ENCODE results near the gene ZBTB40. TPM values are rescaled to one million over a fixed set of nuclear protein-coding genes. Genes with fewer than 3 reads are reported as not detected.
A peak's percentile ranks its signal among the peaks of the same experiment; 100 is the strongest.

Gene ZBTB40
- total RNA-seq, 1 donor from 2014 or later: 25.8 TPM

- DNase-seq (ENCODE audit: low spot score): no peak
- ATAC-seq: no peak
- intact Hi-C loops (cut with DNase I): no loop called here
These were observed 70.0 kb downstream of the ZBTB40 start for GRCh38 chr1:22521692-22522091.

GRCh38 chr1:22522221-22522743 lies 70.6 kb downstream of the ZBTB40 start:
- intact Hi-C loops (cut with DNase I): no loop called here
- DNase-seq (ENCODE audit: low spot score) (no peak), ATAC-seq (no peak)

DNA sequence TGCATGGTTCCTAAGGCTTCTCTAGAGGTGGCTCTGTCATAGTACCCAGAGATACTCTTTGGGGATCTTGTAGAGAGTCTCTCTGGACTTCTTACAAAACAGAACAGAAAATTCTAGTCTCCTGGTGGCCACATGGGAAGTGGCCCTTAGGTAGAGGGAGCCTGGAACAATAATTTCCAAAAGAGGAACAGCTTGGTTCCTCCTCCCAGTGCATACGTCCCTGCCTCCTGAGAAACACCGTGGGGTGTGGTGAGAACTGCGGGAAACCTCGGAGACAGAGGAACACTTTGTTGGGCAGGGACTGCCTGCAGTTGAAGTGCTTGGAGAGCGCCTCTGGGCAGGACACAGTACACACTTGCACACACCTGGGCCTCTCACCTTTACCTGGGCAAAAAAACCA lies 72.8 kb downstream of the ZBTB40 start:
- no peak for DNase-seq (ENCODE audit: low spot score)
- intact Hi-C loops (cut with DNase I): no loop called here
- no peak for ATAC-seq

- intact Hi-C loops (cut with DNase I): no loop called here
- DNase-seq (ENCODE audit: low spot score) (no peak), ATAC-seq (no peak)
These were observed 73.6 kb downstream of the ZBTB40 start for GRCh38 chr1:22525211-22525610.

DNA sequence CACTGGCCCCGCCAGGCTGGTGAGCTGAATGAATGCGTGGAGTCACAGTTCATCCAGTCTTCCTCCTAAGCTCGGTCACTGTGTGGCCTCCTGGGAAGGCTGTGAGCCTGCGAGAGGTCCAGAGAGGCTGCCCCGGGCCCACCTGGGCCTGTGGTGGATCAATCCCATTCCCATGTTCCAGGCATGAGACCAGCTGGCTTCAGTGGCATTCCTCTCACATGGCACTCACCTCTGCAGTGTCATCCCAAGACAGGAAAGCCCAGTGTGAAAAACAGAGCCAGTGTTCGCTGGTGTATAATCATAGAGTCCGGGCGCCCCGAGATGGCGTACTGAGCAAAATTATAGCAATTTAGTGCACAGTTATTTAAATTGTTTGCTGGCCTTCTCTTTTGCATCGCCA lies 74.0 kb downstream of the ZBTB40 start:
- DNase-seq (ENCODE audit: low spot score) (no peak), ATAC-seq (no peak)
- intact Hi-C loops (cut with DNase I): no loop called here

DNA sequence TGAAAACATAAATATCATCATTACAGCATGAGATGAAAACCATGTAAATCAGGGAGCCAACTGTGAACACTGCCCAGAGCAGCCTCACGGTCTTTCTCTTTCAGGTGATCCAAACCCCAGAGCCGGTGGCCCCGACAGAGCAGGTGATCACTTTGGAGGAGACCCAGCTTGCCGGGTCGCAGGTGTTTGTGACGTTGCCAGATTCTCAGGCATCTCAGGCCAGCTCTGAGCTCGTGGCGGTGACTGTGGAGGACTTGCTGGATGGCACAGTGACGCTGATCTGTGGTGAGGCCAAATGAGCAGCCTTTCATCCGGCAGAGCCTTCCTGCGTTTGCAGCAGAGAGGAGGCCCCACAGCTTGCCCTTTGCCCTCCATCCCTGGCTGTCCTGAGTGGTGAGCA lies 74.4 kb downstream of the ZBTB40 start:
- intact Hi-C loops (cut with DNase I): no loop called here
- DNase-seq (ENCODE audit: low spot score): no peak
- no peak for ATAC-seq

DNA sequence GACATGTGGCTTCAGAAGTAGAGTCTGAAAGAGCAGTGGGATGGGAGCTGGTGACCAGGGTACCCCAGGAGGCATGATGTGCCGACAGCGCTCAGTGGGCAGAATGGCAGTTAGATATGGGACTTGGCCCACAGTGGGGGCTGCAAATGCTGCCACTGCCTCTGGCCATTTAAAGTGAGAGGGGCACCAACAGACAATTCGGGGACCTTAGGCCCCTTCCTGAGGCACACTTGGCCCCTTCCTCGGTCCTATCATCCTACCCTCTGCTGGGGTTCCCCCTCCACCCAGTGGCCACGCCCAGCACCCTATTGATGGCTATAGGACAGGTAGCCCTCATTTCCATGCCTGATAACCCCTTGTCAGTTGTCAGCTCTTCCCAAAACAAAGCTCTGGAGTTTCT lies 75.0 kb downstream of the ZBTB40 start:
- intact Hi-C loops (cut with DNase I): no loop called here
- ATAC-seq (no peak), DNase-seq (ENCODE audit: low spot score) (no peak)

DNA sequence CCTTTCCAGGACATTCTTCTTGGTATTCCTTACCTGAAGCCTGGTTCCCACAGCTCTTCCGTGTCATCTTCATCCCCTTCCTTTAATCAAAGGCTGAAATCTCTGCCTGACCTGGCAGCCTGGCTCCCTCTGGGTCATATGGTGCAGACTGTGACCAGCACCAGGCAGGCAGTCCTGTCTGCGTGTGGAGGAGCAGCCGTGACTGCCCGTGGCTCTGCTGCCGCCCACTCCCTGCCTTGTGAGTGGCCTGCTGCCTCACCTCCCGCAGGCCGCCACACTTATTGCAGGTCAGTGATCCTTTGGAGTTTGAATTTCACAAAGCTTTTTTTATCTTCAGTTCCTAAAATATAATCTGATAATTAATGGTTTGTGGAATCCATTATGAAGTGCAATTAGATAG lies 75.5 kb downstream of the ZBTB40 start:
- intact Hi-C loops (cut with DNase I): no loop called here
- DNase-seq (ENCODE audit: low spot score) (no peak), ATAC-seq (no peak)

DNA sequence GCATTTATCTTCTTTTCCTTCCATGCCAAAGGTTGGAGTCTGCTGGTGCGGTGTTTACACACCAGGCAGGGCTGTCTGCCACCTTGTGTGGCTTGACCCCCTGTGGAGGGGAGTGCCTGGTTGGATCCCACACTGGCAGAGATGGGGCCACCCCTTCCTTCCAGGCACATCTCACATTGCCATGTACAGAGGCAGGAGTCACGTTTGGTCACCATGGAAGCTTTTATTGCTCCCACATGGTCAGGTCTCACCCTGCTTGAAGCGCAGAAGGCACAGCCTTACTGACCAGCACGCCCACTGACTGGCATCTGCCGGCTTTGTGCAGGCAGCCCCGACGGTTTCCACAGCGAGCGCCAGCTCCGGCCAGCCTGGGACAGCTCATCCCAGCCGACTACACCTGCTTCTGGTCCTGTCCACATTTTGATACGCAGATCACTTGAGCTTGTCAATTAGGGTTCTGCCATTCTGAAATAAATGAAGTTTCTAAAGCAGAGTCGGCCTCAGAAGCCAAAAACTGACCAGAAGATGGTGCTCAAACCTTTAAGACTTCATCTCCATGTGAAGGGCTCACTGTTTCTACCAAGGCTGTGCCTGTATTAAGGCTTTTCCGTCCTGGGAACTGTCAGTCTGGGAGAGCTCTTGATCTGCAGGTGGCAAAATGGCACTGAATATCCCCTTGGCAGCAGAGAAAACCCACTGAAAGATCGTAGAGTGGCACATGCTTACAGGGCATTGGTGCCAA lies 76.1 kb downstream of the ZBTB40 start:
- DNase-seq (ENCODE audit: low spot score) (no peak), ATAC-seq (no peak)
- intact Hi-C loops (cut with DNase I): no loop called here

DNA sequence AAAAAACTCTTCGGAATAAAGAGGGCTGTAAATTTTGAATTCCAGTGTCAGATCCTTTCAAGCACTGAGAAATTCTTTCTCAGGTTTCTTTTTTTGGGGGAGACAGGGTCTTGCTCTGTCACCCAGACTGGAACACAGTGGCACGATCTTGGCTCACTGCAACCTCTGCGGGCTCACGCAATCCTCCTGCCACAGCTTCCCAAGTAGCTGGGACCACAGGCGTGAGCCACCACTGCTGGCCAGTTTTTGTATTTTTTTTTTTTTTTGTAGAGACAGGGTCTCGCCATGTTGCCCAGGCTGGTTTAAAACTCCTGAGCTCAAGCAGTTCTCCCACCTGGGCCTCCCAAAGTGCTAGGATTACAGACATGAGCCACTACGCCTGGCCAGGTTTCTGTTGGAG lies 76.8 kb downstream of the ZBTB40 start:
- no peak for DNase-seq (ENCODE audit: low spot score)
- no peak for ATAC-seq
- intact Hi-C loops (cut with DNase I): no loop called here

GRCh38 chr1:22529901-22530621 lies 78.4 kb downstream of the ZBTB40 start:
- ATAC-seq (peak; percentile 78), DNase-seq (ENCODE audit: low spot score) (no peak)
- intact Hi-C loops (cut with DNase I): no loop called here

- ATAC-seq: peak; percentile 7
- DNase-seq (ENCODE audit: low spot score): no peak
- intact Hi-C loops (cut with DNase I): no loop called here
These were observed 79.1 kb downstream of the ZBTB40 start for GRCh38 chr1:22530715-22531114.

GRCh38 chr1:22531251-22531650 lies 79.6 kb downstream of the ZBTB40 start:
- ATAC-seq (peak; percentile 61), DNase-seq (ENCODE audit: low spot score) (no peak)
- intact Hi-C loops (cut with DNase I): no loop called here

GRCh38 chr1:22533244-22533895 lies 81.7 kb downstream of the ZBTB40 start:
- no peak for DNase-seq (ENCODE audit: low spot score)
- intact Hi-C loops (cut with DNase I): no loop called here

GRCh38 chr1:22534951-22535350 lies 83.3 kb downstream of the ZBTB40 start:
- DNase-seq (ENCODE audit: low spot score) (no peak), ATAC-seq (no peak)
- intact Hi-C loops (cut with DNase I): no loop called here

More at GRCh38 chr1:22533244-22533895, 81.7 kb downstream of the ZBTB40 start:
- no peak for ATAC-seq

- DNase-seq (ENCODE audit: low spot score) (no peak), ATAC-seq (no peak)
- intact Hi-C loops (cut with DNase I): no loop called here
These were observed 83.7 kb downstream of the ZBTB40 start for GRCh38 chr1:22535399-22535798.

DNA sequence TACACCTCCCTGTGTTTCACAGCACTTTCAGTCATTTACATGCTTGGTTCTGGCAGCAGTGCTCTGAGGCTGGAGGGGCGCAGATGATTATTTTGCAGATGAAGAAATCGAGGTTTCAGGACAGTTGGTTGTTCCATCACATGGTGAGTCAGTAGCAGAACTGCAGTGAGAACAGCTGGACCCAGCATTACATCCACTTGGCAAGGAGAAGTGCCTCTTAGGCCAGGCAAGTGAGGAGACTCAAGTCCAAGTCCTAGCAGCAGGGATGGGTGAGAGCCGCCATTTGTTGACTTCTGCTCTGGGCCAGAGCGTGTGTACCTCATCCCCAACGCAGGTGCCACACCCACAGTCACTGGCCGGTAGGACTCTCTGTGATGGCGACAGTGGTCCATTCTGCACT lies 84.9 kb downstream of the ZBTB40 start:
- DNase-seq (ENCODE audit: low spot score) (no peak), ATAC-seq (no peak)
- intact Hi-C loops (cut with DNase I): no loop called here

GRCh38 chr1:22537441-22538139 lies 85.9 kb downstream of the ZBTB40 start:
- intact Hi-C loops (cut with DNase I): no loop called here
- DNase-seq (ENCODE audit: low spot score): no peak
- no peak for ATAC-seq

- no peak for DNase-seq (ENCODE audit: low spot score)
- no peak for ATAC-seq
- intact Hi-C loops (cut with DNase I): no loop called here
These were observed 88.0 kb downstream of the ZBTB40 start for GRCh38 chr1:22539510-22540118.

Measured in sciatic nerve (tissue), 2 donors.